OCI-LY1 (cell line): ENCODE measurements around the gene ETFB.

Experiments used
- H2AFZ ChIP-seq: fragments of 200-600 bp; sonication (generic), shearing (Covaris generic); 2 replicates; pipeline ENCODE4 v1.6.0; 2014; ENCODE audit warnings: antibody characterized with exemption, mild to moderate bottlenecking, low read length
- H3F3A ChIP-seq: fragments of 200-600 bp; sonication (generic), shearing (Covaris generic); 2 replicates; pipeline ENCODE4 v1.6.0; 2014; ENCODE audit warnings: mild to moderate bottlenecking, antibody characterized with exemption, low read length, moderate library complexity; ENCODE audit not compliant: insufficient read depth
- H3K27ac ChIP-seq: fragments of 200-600 bp; sonication (generic); 2 replicates; pipeline ENCODE4 v1.5.1; 2014; ENCODE audit warnings: low read length, mixed run types, mild to moderate bottlenecking, low read depth; ENCODE audit not compliant: poor library complexity, severe bottlenecking
- H3K27me3 ChIP-seq: fragments of 200-600 bp; sonication (generic); 2 replicates; pipeline ENCODE4 v1.6.0; 2014; ENCODE audit warnings: antibody characterized with exemption, mild to moderate bottlenecking, low read length, moderate library complexity; ENCODE audit not compliant: insufficient read depth
- H3K36me3 ChIP-seq: fragments of 200-600 bp; sonication (generic); 2 replicates; pipeline ENCODE4 v1.6.1; 2014; ENCODE audit warnings: mild to moderate bottlenecking, antibody characterized with exemption, low read length, moderate library complexity, mixed read lengths; ENCODE audit not compliant: insufficient read depth
- H3K4me1 ChIP-seq: fragments of 200-600 bp; sonication (generic); 2 replicates; pipeline ENCODE4 v1.5.1; 2014; ENCODE audit warnings: mild to moderate bottlenecking, low read length, moderate library complexity; ENCODE audit not compliant: insufficient read depth, severe bottlenecking
- H3K4me2 ChIP-seq: fragments of 200-600 bp; sonication (generic), shearing (Covaris generic); 2 replicates; pipeline ENCODE4 v1.6.1; 2014; ENCODE audit warnings: low read length
- H3K4me3 ChIP-seq: fragments of 200-600 bp; sonication (generic); 2 replicates; pipeline ENCODE4 v1.5.1; 2014; ENCODE audit warnings: low read length, low read depth, mild to moderate bottlenecking, mixed read lengths; ENCODE audit not compliant: poor library complexity, severe bottlenecking
- H3K79me2 ChIP-seq: fragments of 200-600 bp; shearing (Covaris generic); 2 replicates; pipeline ENCODE4 v1.6.1; 2016; ENCODE audit warnings: mixed run types, low read length, mixed read lengths; ENCODE audit not compliant: insufficient read depth
- H3K9ac ChIP-seq: fragments of 200-600 bp; sonication (generic), shearing (Covaris generic); 2 replicates; pipeline ENCODE4 v1.6.1; 2014; ENCODE audit warnings: mild to moderate bottlenecking, low read length, mixed read lengths
- H3K9me2 ChIP-seq: fragments of 200-600 bp; sonication (generic), shearing (Covaris generic); 2 replicates; pipeline ENCODE4 v1.6.1; 2014; ENCODE audit warnings: low read depth, mild to moderate bottlenecking, low read length, mixed read lengths
- H3K9me3 ChIP-seq: fragments of 200-600 bp; shearing (Covaris generic); 2 replicates; pipeline ENCODE4 v1.6.1; 2014; ENCODE audit warnings: low read length, mixed read lengths
- H4K20me1 ChIP-seq: fragments of 200-600 bp; sonication (generic), shearing (Covaris generic); 2 replicates; pipeline ENCODE4 v1.6.0; 2016; ENCODE audit warnings: mild to moderate bottlenecking, low read length; ENCODE audit not compliant: insufficient read depth
- CTCF ChIP-seq: fragments of 200-600 bp; sonication (generic), shearing (Covaris generic); IDR thresholded peaks from 2 replicates; pipeline ENCODE4 v1.5.1; 2017; ENCODE audit warnings: mild to moderate bottlenecking, antibody characterized with exemption, low read length, moderate library complexity, mixed read lengths
- EZH2 ChIP-seq: fragments of 200-600 bp; sonication (generic), shearing (Covaris generic); IDR thresholded peaks from 2 replicates; pipeline ENCODE4 v1.8.0; 2017; ENCODE audit warnings: borderline replicate concordance, mixed run types, mild to moderate bottlenecking, antibody characterized with exemption, low read length, moderate library complexity, mixed read lengths

ETFB gene

GRCh38 chr19:51371186-51371690 is 5.0 kb upstream of the ETFB start:
- Histone ChIP-seq H2AFZ (no peak overlapping the region), H3K27me3 (peaks cover 9% of the 10 kb centered on the region; the same call in 1 of the 2 replicates), H3K9ac (no peak overlapping the region), H3K27ac (no peak overlapping the region), H3K4me1 (peaks cover 8% of the 10 kb centered on the region), H3K9me3 (no peaks in the 10 kb centered on the region), H3K36me3 (no peaks in the 10 kb centered on the region; the same call in 1 of the 2 replicates), H3K79me2 (no peaks in the 10 kb centered on the region), H3F3A (no peaks in the 10 kb centered on the region), H3K4me3 (no peak overlapping the region), H4K20me1 (no peaks in the 10 kb centered on the region), H3K4me2 (no peak overlapping the region), H3K9me2 (no peaks in the 10 kb centered on the region)
- TF ChIP-seq CTCF (no peak), EZH2 (no peak)

DNA sequence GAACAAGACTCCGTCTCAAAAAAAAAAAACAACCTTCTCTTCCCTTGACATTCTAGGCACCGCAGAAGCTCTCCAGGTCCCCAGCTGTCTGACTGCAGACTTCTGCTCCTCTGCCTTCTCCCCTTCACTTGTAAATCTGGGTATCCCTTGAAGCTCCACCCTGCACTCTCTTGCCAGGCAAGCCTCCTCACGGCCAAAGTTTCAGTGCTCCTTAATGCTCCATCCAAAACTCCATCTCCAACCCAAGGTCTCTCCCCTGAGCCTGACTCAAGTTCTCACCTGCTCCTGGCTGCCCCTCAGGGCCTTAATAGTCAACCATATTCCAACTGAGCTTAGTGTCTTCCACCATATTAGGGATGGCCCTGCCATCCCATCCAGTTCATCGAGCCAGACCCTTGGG is 4.0 kb upstream of the ETFB start:
- Histone ChIP-seq H3K27me3 (peaks cover 9% of the 10 kb centered on the region; the same call in 1 of the 2 replicates), H3F3A (no peaks in the 10 kb centered on the region), H3K9me2 (no peaks in the 10 kb centered on the region), H4K20me1 (no peaks in the 10 kb centered on the region), H3K36me3 (no peaks in the 10 kb centered on the region; the same call in 1 of the 2 replicates), H3K9me3 (no peaks in the 10 kb centered on the region), H3K4me2 (no peak overlapping the region), H2AFZ (no peak overlapping the region), H3K4me1 (peaks cover 13% of the 10 kb centered on the region), H3K4me3 (no peak overlapping the region), H3K9ac (no peak overlapping the region), H3K27ac (no peak overlapping the region), H3K79me2 (no peaks in the 10 kb centered on the region)
- TF ChIP-seq CTCF (no peak), EZH2 (no peak)

DNA sequence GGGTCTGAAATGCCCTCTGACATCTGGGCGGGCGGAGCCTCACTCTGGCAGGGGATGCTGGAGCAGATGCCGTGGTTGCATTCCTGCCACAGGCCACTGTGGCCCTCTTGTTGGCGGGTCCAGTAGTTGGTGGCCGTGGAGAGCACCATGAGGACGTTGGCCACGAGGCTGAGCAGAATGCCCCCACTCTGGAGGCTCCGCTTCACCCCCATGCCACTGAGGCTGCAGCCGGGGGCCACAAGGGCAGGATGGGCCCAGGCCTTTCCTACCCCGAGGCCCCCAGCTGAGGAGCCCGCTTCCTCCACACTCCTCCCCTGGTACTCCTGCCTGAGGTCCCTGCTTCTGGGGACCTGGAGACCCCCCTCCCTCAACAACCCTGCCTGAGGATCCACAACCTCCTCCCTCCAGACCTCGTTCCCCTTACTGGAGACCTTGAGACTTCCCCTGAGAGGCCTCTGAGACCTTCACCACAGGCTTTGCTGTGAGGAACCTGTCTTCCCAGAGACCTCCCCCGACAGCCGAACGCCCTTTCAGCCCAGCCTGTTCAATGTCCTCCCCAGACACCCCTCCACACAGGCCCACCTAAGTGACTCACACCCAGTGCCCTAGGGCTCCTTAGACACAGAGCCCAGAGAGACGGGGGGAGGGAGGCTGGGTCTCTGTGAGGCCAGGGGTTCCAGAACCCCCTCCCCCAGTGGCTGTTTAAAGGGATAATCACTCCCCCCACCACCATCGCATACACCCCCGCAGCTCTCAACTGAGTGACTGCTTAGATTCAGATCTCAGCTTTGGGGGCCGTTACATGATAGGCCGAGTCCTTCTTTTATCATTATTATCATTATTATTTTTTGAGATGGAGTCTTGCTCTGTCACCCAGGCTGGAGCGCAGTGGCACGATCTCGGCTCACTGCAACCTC is 2.4 kb upstream of the ETFB start, which contains the start of gene CLDND2:
CLDND2 (minus strand) TSS at position 638 of the 917 bp plus-strand sequence; CDS start at position 212, 426 bp downstream.
- Histone ChIP-seq H3K9me2 (no peaks in the 10 kb centered on the region), H3K4me3 (peak within 1 kb of the TSS; percentile 90)

More for the DNA sequence above, 2.4 kb upstream of the ETFB start, which contains the start of gene CLDND2:
- no peaks in the 10 kb centered on the region for H4K20me1 ChIP-seq
- TF ChIP-seq CTCF (no peak), EZH2 (no peak)
- no peak within 1 kb of the TSS for H2AFZ ChIP-seq
- H3K4me2 ChIP-seq, result peak within 1 kb of the TSS; percentile 80
- no peaks in the 10 kb centered on the region for H3K9me3 ChIP-seq
- peaks cover 4% of the 10 kb centered on the region; the same call in 1 of the 2 replicates for H3K27me3 ChIP-seq
- peak within 1 kb of the TSS; percentile 71 for H3K9ac ChIP-seq
- no peaks in the 10 kb centered on the region for H3F3A ChIP-seq
- no peaks in the 10 kb centered on the region for H3K79me2 ChIP-seq
- H3K36me3 ChIP-seq, result no peaks in the 10 kb centered on the region
- H3K4me1 ChIP-seq, result peaks cover 28% of the 10 kb centered on the region
- no peak within 1 kb of the TSS for H3K27ac ChIP-seq
